Measurements from ENCODE around the gene FCER1G.

- TF ChIP-seq POLR2A (IDR thresholded peaks at IDR 0.05) = no peak
- TF ChIP-seq CTCF (IDR thresholded peaks at IDR 0.05) = peak; percentile 55 to 86 (median 79)
- no peak for TF ChIP-seq POLR2AphosphoS5 (IDR thresholded peaks at IDR 0.05; ENCODE audit: insufficient read depth in 1 of 2, low read depth in 1 of 2)
Measured at GRCh38 chr1:161192476-161193465, 22.3 kb upstream of the FCER1G start.
